Brain microvascular endothelial cell (primary cell): Measurements from ENCODE around the gene CABP7.

Experiments
- DNase-seq: peaks from one replicate; pipeline ENCODE4 v3.0.0-alpha.2; 2020
- H3K27ac ChIP-seq: fragments of 250-450 bp; sonication (Bioruptor Pico); 2 replicates; pipeline ENCODE4 v1.5.1; 2020; ENCODE audit warnings: mild to moderate bottlenecking, moderate library complexity
- H3K27me3 ChIP-seq: fragments of 250-450 bp; sonication (Bioruptor Pico); replicated peaks from 2 replicates; pipeline ENCODE4 v1.5.1; 2020; ENCODE audit warnings: mild to moderate bottlenecking
- H3K36me3 ChIP-seq: fragments of 250-450 bp; sonication (Bioruptor Pico); replicated peaks from 2 replicates; pipeline ENCODE4 v1.5.1; 2020; ENCODE audit warnings: mild to moderate bottlenecking
- H3K4me3 ChIP-seq: 2 replicates; pipeline ENCODE4 v1.5.1; 2011; ENCODE audit warnings: low read depth, mild to moderate bottlenecking, control low read depth, low read length, moderate library complexity
- CTCF ChIP-seq: IDR thresholded peaks from 2 replicates; pipeline ENCODE4 v1.5.1; 2011; ENCODE audit warnings: low read depth, mild to moderate bottlenecking, moderate library complexity, low read length, control low read depth, inconsistent platforms; ENCODE audit errors: missing control alignments
- in situ Hi-C: cut with HindIII; loops from 2 replicates; pipeline ENCODE4 v1.10.0; 2017; ENCODE audit warnings: low sequenced_read_pairs, low pct_ligation_motif_present

CABP7 gene

GRCh38 chr22:29715705-29716104 lies 4.1 kb upstream of the CABP7 start:
- Histone ChIP-seq H3K27ac (no peak overlapping the region), H3K36me3 (no peaks in the 10 kb centered on the region), H3K4me3 (no peak overlapping the region), H3K27me3 (peaks cover 13% of the 10 kb centered on the region)
- TF ChIP-seq CTCF: no peak
- no peak for DNase-seq
- in situ Hi-C loops: no loop called here

GRCh38 chr22:29716814-29717545 lies 2.8 kb upstream of the CABP7 start:
- peak; percentile 66 for DNase-seq

GRCh38 chr22:29717789-29718188 lies 2.0 kb upstream of the CABP7 start:
- H3K27ac ChIP-seq: no peak overlapping the region
- H3K4me3 ChIP-seq: no peak overlapping the region
- DNase-seq: no peak
- in situ Hi-C loops: no loop called here
- peaks cover 19% of the 10 kb centered on the region for H3K27me3 ChIP-seq
- no peaks in the 10 kb centered on the region for H3K36me3 ChIP-seq
- no peak for TF ChIP-seq CTCF

More at GRCh38 chr22:29716814-29717545, 2.8 kb upstream of the CABP7 start:
- Histone ChIP-seq H3K36me3 (no peaks in the 10 kb centered on the region), H3K27me3 (peaks cover 19% of the 10 kb centered on the region), H3K4me3 (no peak overlapping the region), H3K27ac (no peak overlapping the region)
- in situ Hi-C loops: no loop called here
- no peak for TF ChIP-seq CTCF

- in situ Hi-C loops: no loop called here
- DNase-seq: no peak
- H3K27ac ChIP-seq: no peak overlapping the region
- no peaks in the 10 kb centered on the region for H3K36me3 ChIP-seq
- peaks cover 19% of the 10 kb centered on the region for H3K27me3 ChIP-seq
- H3K4me3 ChIP-seq: no peak overlapping the region
- no peak for TF ChIP-seq CTCF
Measured at GRCh38 chr22:29718949-29719898, 579 bp upstream of the CABP7 start.

- TF ChIP-seq CTCF: no peak
- no peak overlapping the region for H3K27ac ChIP-seq
- no peak overlapping the region for H3K4me3 ChIP-seq
- DNase-seq: no peak
- in situ Hi-C loops: no loop called here
- peaks cover 19% of the 10 kb centered on the region for H3K27me3 ChIP-seq
- H3K36me3 ChIP-seq: no peaks in the 10 kb centered on the region
Measured at GRCh38 chr22:29720811-29721323, 1.1 kb downstream of the CABP7 start.
